HG03060 (cell line): ENCODE measurements around the gene ADD1.
"Not testable (repeated sequence)": the region's sequence is repeated elsewhere in the genome, so short reads cannot be mapped to it uniquely, and the experiment has no call there.

Experiments
- ATAC-seq: cut with Tn5 transposase; IDR thresholded peaks from one replicate; pipeline ENCODE4 v1.9.1; 2021; ENCODE audit warnings: low read depth, moderate number of reproducible peaks; ENCODE audit not compliant: unreplicated experiment

ADD1 gene

GRCh38 chr4:2913168-2913567, 69.5 kb downstream of the ADD1 start:
- no peak for ATAC-seq

- ATAC-seq: no peak
These were observed 70.8 kb downstream of the ADD1 start for GRCh38 chr4:2914256-2915126.

GRCh38 chr4:2915789-2916188, 72.1 kb downstream of the ADD1 start:
- no peak for ATAC-seq

- ATAC-seq: not testable (repeated sequence)
These were observed 73.1 kb downstream of the ADD1 start for GRCh38 chr4:2916696-2917095.

- not testable (repeated sequence) for ATAC-seq
These were observed 74.7 kb downstream of the ADD1 start for GRCh38 chr4:2918300-2918699.

- not testable (repeated sequence) for ATAC-seq
These were observed 75.1 kb downstream of the ADD1 start for GRCh38 chr4:2918714-2919113.

- not testable (repeated sequence) for ATAC-seq
These were observed 78.9 kb downstream of the ADD1 start for GRCh38 chr4:2922453-2923101.

GRCh38 chr4:2923141-2923551, 79.5 kb downstream of the ADD1 start:
- ATAC-seq: no peak

- no peak for ATAC-seq
These were observed 80.1 kb downstream of the ADD1 start for GRCh38 chr4:2923668-2924173.

- no peak for ATAC-seq
These were observed 80.6 kb downstream of the ADD1 start for GRCh38 chr4:2924286-2924685.

- ATAC-seq: no peak
These were observed 81.2 kb downstream of the ADD1 start for GRCh38 chr4:2924765-2925301.

GRCh38 chr4:2925496-2925895, 81.9 kb downstream of the ADD1 start:
- no peak for ATAC-seq

GRCh38 chr4:2925931-2926860, 82.6 kb downstream of the ADD1 start:
- ATAC-seq: no peak

GRCh38 chr4:2927016-2927695, 83.5 kb downstream of the ADD1 start:
- ATAC-seq: no peak

GRCh38 chr4:2927696-2928075, 84.0 kb downstream of the ADD1 start:
- no peak for ATAC-seq

GRCh38 chr4:2928242-2929176, 84.9 kb downstream of the ADD1 start:
- ATAC-seq: no peak

GRCh38 chr4:2929469-2929868, 85.8 kb downstream of the ADD1 start:
- ATAC-seq: no peak

GRCh38 chr4:2930135-2930757, 86.6 kb downstream of the ADD1 start:
- no peak for ATAC-seq
